HepG2 (cell line): ENCODE results near the gene FARSB. TPM values are rescaled to one million over a fixed set of nuclear protein-coding genes. Genes with fewer than 3 reads are reported as not detected.
A peak's percentile ranks its signal among the peaks of the same experiment; 100 is the strongest.

ENCODE experiments used
- GLI4 ChIP-seq: sonication (generic); formaldehyde crosslinking; IDR thresholded peaks from 2 replicates; pipeline ENCODE4 v1.5.1; 2020; ENCODE audit warnings: missing genetic modification reagents, mild to moderate bottlenecking, moderate library complexity, borderline replicate concordance
- MIER3 ChIP-seq: IDR thresholded peaks from 2 replicates; pipeline ENCODE4 v1.6.1; 2016; ENCODE audit warnings: missing compliant biosample characterization, borderline replicate concordance
- PRPF4 ChIP-seq: fragments of 200-400 bp; formaldehyde crosslinking; IDR thresholded peaks from 2 replicates; pipeline ENCODE4 v1.6.1; 2016; ENCODE audit warnings: low read length, low read depth; ENCODE audit not compliant: poor library complexity, severe bottlenecking
- RARG ChIP-seq: sonication (generic); formaldehyde crosslinking; IDR thresholded peaks from 2 replicates; pipeline ENCODE4 v1.4.0; 2020; ENCODE audit warnings: low read depth, mild to moderate bottlenecking, missing genetic modification reagents
- SRF ChIP-seq: IDR thresholded peaks from 2 replicates; pipeline ENCODE4 v1.6.1; 2011; ENCODE audit warnings: mild to moderate bottlenecking, low read depth, low read length, moderate library complexity
- TARDBP ChIP-seq: sonication (generic); formaldehyde crosslinking; IDR thresholded peaks from 2 replicates; pipeline ENCODE4 v1.8.0; 2022; ENCODE audit warnings: mild to moderate bottlenecking, missing genetic modification reagents
- ZNF512B ChIP-seq: sonication (generic); formaldehyde crosslinking; IDR thresholded peaks from 2 replicates; pipeline ENCODE4 v1.5.1; 2020; ENCODE audit warnings: missing genetic modification reagents, mild to moderate bottlenecking, borderline replicate concordance
- ZNF710 ChIP-seq: sonication (generic); formaldehyde crosslinking; IDR thresholded peaks from 2 replicates; pipeline ENCODE4 v1.5.0; 2020; ENCODE audit warnings: mild to moderate bottlenecking, missing genetic modification reagents, borderline replicate concordance
- polyA plus RNA-seq, 8 experiments: library from polyadenylated mRNA; depleted of rRNA in 3 of 8; stranded (reverse) in 7 of 8; unstranded in 1 of 8; fragments of >200 nt; fragmentation: Illumina TruSeq in 4 of 8; extraction: Trizol in 4 of 8; gene quantifications; 2 replicates each; pipeline versions ENCODE4 v1.2.1 to v1.2.3, GENCODE V29; 2011 to 2016; ENCODE audit warnings: low read depth in 4 of 8, missing spikeins in 1 of 8, mixed read lengths in 1 of 8; ENCODE audit not compliant: insufficient read depth in 1 of 8
- total RNA-seq, 5 experiments: library from RNA; depleted of rRNA; stranded (reverse); fragments of >200 nt; fragmentation: Illumina TruSeq; extraction: Trizol; gene quantifications; 2 replicates each; pipeline ENCODE4 v1.2.3, GENCODE V29; 2016; ENCODE audit warnings: low read depth in 1 of 5
- TF ChIP-seq, protein P1 (sequence below): IDR thresholded peaks from 2 replicates; pipeline ENCODE4 v1.6.1; 2016; ENCODE audit warnings: control low read depth
- TF ChIP-seq, protein P2 (sequence below): sonication (generic); formaldehyde crosslinking; IDR thresholded peaks from 2 replicates; pipeline ENCODE4 v1.5.1; 2020; ENCODE audit warnings: missing genetic modification reagents, mild to moderate bottlenecking, borderline replicate concordance
- TF ChIP-seq, protein P3 (sequence below): sonication (generic); formaldehyde crosslinking; IDR thresholded peaks from 2 replicates; pipeline ENCODE4 v1.8.0; 2022; ENCODE audit warnings: mild to moderate bottlenecking, missing genetic modification reagents; ENCODE audit not compliant: insufficient replicate concordance
- TF ChIP-seq, protein P4 (sequence below): sonication (generic); formaldehyde crosslinking; IDR thresholded peaks from 2 replicates; pipeline ENCODE4 v1.4.0; 2020; ENCODE audit warnings: missing genetic modification reagents, borderline replicate concordance
- TF ChIP-seq, protein P5 (sequence below), 2 experiments: sonication (generic) in 1 of 2; formaldehyde crosslinking in 1 of 2; IDR thresholded peaks; 2 replicates each; pipeline versions ENCODE4 v1.4.0 to v1.6.1; 2018 to 2020; ENCODE audit warnings: missing genetic modification reagents in 2 of 2, borderline replicate concordance in 1 of 2, low read depth in 1 of 2, mild to moderate bottlenecking in 1 of 2, missing biosample characterization in 1 of 2

The FARSB gene
- total and polyA plus RNA-seq, 2 of the 13 experiments (the other 11 are each of a cell fraction or from before 2014, with no cell fraction given): 23.3 to 45.9 TPM

GRCh38 chr2:222572751-222573174 lies 83.1 kb downstream of the FARSB start (continued):
- TF ChIP-seq MIER3 (CRISPR knock-in tag): peak; percentile 45; the same call in 1 of the 2 replicates
- no peak for TF ChIP-seq PRPF4
- TF ChIP-seq, protein P1, sequence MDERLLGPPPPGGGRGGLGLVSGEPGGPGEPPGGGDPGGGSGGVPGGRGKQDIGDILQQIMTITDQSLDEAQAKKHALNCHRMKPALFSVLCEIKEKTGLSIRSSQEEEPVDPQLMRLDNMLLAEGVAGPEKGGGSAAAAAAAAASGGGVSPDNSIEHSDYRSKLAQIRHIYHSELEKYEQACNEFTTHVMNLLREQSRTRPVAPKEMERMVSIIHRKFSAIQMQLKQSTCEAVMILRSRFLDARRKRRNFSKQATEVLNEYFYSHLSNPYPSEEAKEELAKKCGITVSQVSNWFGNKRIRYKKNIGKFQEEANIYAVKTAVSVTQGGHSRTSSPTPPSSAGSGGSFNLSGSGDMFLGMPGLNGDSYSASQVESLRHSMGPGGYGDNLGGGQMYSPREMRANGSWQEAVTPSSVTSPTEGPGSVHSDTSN (CRISPR knock-in tag): no peak
- TF ChIP-seq TARDBP (CRISPR knock-in tag): peak; percentile 64; the same call in 1 of the 2 replicates
- TF ChIP-seq, protein P2, sequence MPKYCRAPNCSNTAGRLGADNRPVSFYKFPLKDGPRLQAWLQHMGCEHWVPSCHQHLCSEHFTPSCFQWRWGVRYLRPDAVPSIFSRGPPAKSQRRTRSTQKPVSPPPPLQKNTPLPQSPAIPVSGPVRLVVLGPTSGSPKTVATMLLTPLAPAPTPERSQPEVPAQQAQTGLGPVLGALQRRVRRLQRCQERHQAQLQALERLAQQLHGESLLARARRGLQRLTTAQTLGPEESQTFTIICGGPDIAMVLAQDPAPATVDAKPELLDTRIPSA (CRISPR knock-in tag): no peak
- TF ChIP-seq, protein P3, sequence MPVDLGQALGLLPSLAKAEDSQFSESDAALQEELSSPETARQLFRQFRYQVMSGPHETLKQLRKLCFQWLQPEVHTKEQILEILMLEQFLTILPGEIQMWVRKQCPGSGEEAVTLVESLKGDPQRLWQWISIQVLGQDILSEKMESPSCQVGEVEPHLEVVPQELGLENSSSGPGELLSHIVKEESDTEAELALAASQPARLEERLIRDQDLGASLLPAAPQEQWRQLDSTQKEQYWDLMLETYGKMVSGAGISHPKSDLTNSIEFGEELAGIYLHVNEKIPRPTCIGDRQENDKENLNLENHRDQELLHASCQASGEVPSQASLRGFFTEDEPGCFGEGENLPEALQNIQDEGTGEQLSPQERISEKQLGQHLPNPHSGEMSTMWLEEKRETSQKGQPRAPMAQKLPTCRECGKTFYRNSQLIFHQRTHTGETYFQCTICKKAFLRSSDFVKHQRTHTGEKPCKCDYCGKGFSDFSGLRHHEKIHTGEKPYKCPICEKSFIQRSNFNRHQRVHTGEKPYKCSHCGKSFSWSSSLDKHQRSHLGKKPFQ (CRISPR knock-in tag): no peak
- TF ChIP-seq, protein P4, sequence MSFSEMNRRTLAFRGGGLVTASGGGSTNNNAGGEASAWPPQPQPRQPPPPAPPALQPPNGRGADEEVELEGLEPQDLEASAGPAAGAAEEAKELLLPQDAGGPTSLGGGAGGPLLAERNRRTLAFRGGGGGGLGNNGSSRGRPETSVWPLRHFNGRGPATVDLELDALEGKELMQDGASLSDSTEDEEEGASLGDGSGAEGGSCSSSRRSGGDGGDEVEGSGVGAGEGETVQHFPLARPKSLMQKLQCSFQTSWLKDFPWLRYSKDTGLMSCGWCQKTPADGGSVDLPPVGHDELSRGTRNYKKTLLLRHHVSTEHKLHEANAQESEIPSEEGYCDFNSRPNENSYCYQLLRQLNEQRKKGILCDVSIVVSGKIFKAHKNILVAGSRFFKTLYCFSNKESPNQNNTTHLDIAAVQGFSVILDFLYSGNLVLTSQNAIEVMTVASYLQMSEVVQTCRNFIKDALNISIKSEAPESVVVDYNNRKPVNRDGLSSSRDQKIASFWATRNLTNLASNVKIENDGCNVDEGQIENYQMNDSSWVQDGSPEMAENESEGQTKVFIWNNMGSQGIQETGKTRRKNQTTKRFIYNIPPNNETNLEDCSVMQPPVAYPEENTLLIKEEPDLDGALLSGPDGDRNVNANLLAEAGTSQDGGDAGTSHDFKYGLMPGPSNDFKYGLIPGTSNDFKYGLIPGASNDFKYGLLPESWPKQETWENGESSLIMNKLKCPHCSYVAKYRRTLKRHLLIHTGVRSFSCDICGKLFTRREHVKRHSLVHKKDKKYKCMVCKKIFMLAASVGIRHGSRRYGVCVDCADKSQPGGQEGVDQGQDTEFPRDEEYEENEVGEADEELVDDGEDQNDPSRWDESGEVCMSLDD (CRISPR knock-in tag): no peak
- no peak for TF ChIP-seq GLI4 (CRISPR knock-in tag)
- no peak for TF ChIP-seq SRF
- TF ChIP-seq ZNF512B (CRISPR knock-in tag): no peak
- TF ChIP-seq RARG (CRISPR knock-in tag): no peak
- TF ChIP-seq ZNF710 (CRISPR knock-in tag): peak; percentile 81; the same call in 1 of the 2 replicates
- TF ChIP-seq, protein P5, sequence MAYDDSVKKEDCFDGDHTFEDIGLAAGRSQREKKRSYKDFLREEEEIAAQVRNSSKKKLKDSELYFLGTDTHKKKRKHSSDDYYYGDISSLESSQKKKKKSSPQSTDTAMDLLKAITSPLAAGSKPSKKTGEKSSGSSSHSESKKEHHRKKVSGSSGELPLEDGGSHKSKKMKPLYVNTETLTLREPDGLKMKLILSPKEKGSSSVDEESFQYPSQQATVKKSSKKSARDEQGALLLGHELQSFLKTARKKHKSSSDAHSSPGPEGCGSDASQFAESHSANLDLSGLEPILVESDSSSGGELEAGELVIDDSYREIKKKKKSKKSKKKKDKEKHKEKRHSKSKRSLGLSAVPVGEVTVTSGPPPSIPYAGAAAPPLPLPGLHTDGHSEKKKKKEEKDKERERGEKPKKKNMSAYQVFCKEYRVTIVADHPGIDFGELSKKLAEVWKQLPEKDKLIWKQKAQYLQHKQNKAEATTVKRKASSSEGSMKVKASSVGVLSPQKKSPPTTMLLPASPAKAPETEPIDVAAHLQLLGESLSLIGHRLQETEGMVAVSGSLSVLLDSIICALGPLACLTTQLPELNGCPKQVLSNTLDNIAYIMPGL (CRISPR knock-in tag; IDR thresholded peaks at IDR 0.05; ENCODE audit: borderline replicate concordance in 1 of 2, low read depth in 1 of 2): no peak
